ENCODE results near the gene ZNF512.

DNA sequence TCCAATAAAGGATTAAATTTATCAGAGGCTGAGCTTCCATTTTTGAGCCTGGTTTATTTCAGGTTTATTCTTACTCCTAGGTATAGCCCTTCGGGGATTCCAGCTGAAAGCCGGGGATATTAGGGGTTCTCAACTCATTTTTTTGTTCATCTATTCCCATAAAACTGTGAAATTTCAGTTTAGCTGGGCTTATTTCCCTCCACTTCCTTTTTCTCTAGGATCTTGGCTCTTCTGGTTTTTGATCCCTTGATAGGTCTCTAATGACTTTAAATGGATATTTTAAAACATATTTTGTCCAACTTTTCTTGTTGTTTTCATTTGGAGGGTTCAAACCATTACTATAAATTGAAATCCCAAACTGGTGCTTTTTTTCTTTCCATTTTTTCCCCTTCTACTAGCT, 23.6 kb upstream of the ZNF512 start:
- TF ChIP-seq CTCF (conservative IDR thresholded peaks at IDR 0.05) (no peak), ZFX (IDR thresholded peaks at IDR 0.05) (no peak)

Data from C4-2B (cell line).